H1 (cell line): ENCODE data around the gene EBF3. TPM values are rescaled to one million over a fixed set of nuclear protein-coding genes. Genes with fewer than 3 reads are reported as not detected.
A peak's percentile ranks its signal among the peaks of the same experiment; 100 is the strongest.

Experiments used
- CTCF ChIA-PET: fragments of 300-600 bp; sonication (Branson Sonifier 250); formaldehyde crosslinking; loops from one replicate; lab custom pipeline; 2021; ENCODE audit not compliant: partially characterized antibody; lab: Charles Lee
- POLR2A ChIA-PET: fragments of 300-600 bp; sonication (Branson Sonifier 250); formaldehyde crosslinking; loops from one replicate; lab custom pipeline; 2021; ENCODE audit warnings: inconsistent platforms; ENCODE audit not compliant: partially characterized antibody; lab: Charles Lee
- DNase-seq, 2 experiments: peaks; one replicate each; pipeline versions ENCODE4 v3.0.0 to v3.0.0-alpha.2; 2010 to 2022; ENCODE audit warnings: low spot score in 2 of 2, low read depth in 1 of 2, mixed read lengths in 1 of 2
- FAIRE-seq: peaks from 2 replicates; lab custom pipeline; 2011; peaks lifted over from hg19 to GRCh38; lab: Jason Lieb, UNC
- H2AFZ ChIP-seq: 2 replicates; pipeline ENCODE4 v1.8.1; 2012; ENCODE audit warnings: low read length, inconsistent platforms
- H2AK5ac ChIP-seq: 2 replicates; pipeline ENCODE4 v1.6.1; 2013; ENCODE audit warnings: low read depth, low read length
- H2BK120ac ChIP-seq: replicated peaks from 2 replicates; pipeline ENCODE3; 2013; ENCODE audit warnings: low read depth, low read length, inconsistent platforms
- H2BK12ac ChIP-seq: 2 replicates; pipeline ENCODE4 v1.6.1; 2013; ENCODE audit warnings: low read depth, low read length
- H2BK15ac ChIP-seq: 2 replicates; pipeline ENCODE4 v1.6.1; 2013; ENCODE audit warnings: low read length
- H2BK20ac ChIP-seq: 2 replicates; pipeline ENCODE4 v1.6.1; 2013; ENCODE audit warnings: low read length
- H2BK5ac ChIP-seq: 2 replicates; pipeline ENCODE4 v1.6.1; 2013; ENCODE audit warnings: low read depth, low read length
- H3K14ac ChIP-seq: 2 replicates; pipeline ENCODE4 v1.6.1; 2013; ENCODE audit warnings: inconsistent platforms; ENCODE audit not compliant: insufficient read length
- H3K18ac ChIP-seq: 2 replicates; pipeline ENCODE4 v1.6.1; 2013; ENCODE audit warnings: low read length; ENCODE audit errors: extremely low read depth
- H3K23ac ChIP-seq: 2 replicates; pipeline ENCODE4 v1.6.1; 2013; ENCODE audit warnings: inconsistent platforms; ENCODE audit not compliant: insufficient read length
- H3K23me2 ChIP-seq: 2 replicates; pipeline ENCODE4 v1.6.1; 2013; ENCODE audit warnings: low read depth, low read length
- H3K27ac ChIP-seq: 2 replicates; pipeline ENCODE4 v1.6.1; 2011; ENCODE audit warnings: low read depth, low read length, inconsistent platforms
- H3K27me3 ChIP-seq, 4 experiments: replicated peaks in 1 of 4; 1 replicate in 1 of 4; 2 replicates in 3 of 4; pipeline versions ENCODE4 v1.6.1 to v1.8.1; 2011 to 2013; ENCODE audit warnings: low read length in 3 of 4, mild to moderate bottlenecking in 3 of 4, inconsistent platforms in 2 of 4, mixed read lengths in 2 of 4, moderate library complexity in 1 of 4; ENCODE audit not compliant: control insufficient read depth in 3 of 4, insufficient read depth in 3 of 4; ENCODE audit errors: extremely low read depth in 1 of 4
- H3K36me3 ChIP-seq, 4 experiments: 2 replicates each; pipeline versions ENCODE4 v1.6.1 to v1.8.1; 2011 to 2013; ENCODE audit warnings: mild to moderate bottlenecking in 4 of 4, low read length in 3 of 4, moderate library complexity in 2 of 4, control low read depth in 1 of 4, inconsistent platforms in 1 of 4; ENCODE audit not compliant: insufficient read depth in 4 of 4, control insufficient read depth in 2 of 4
- H3K4ac ChIP-seq: replicated peaks from 2 replicates; pipeline ENCODE3; 2013; ENCODE audit warnings: low read length, low read depth, mixed read lengths, inconsistent platforms; ENCODE audit not compliant: insufficient read length
- H3K4me1 ChIP-seq, 4 experiments: replicated peaks in 1 of 4; 1 replicate in 1 of 4; 2 replicates in 3 of 4; pipeline versions ENCODE4 v1.6.1 to v1.8.1; 2011 to 2013; ENCODE audit warnings: low read length in 3 of 4, inconsistent platforms in 2 of 4, mixed read lengths in 1 of 4; ENCODE audit not compliant: insufficient read depth in 4 of 4, control insufficient read depth in 3 of 4
- H3K4me2 ChIP-seq, 2 experiments: 2 replicates each; pipeline versions ENCODE4 v1.6.1 to v1.8.1; 2011 to 2013; ENCODE audit warnings: low read depth in 2 of 2, low read length in 2 of 2, control low read depth in 1 of 2, inconsistent platforms in 1 of 2, mild to moderate bottlenecking in 1 of 2; ENCODE audit not compliant: insufficient read depth in 1 of 2
- H3K4me3 ChIP-seq, 4 experiments: fragments of 200-600, 300-600 bp in 1 of 4; sonication (generic), shearing (Covaris generic), sonication (Bioruptor Twin) in 1 of 4; 2 replicates each; pipeline versions ENCODE4 v1.5.1 to v1.8.1; 2011 to 2016; ENCODE audit warnings: low read length in 4 of 4, low read depth in 3 of 4, control low read depth in 2 of 4, inconsistent platforms in 2 of 4, mild to moderate bottlenecking in 2 of 4, mixed read lengths in 1 of 4, moderate library complexity in 1 of 4; ENCODE audit not compliant: insufficient read depth in 2 of 4; ENCODE audit errors: extremely low read depth in 1 of 4
- H3K56ac ChIP-seq: replicated peaks from 2 replicates; pipeline ENCODE3; 2013; ENCODE audit warnings: low read depth, mild to moderate bottlenecking, mixed read lengths, low read length, inconsistent platforms; ENCODE audit not compliant: insufficient read length
- H3K79me1 ChIP-seq: 2 replicates; pipeline ENCODE4 v1.6.1; 2013; ENCODE audit warnings: low read depth, low read length, control low read depth
- H3K79me2 ChIP-seq, 2 experiments: 2 replicates each; pipeline versions ENCODE4 v1.6.1 to v1.8.1; 2012 to 2013; ENCODE audit warnings: low read length in 2 of 2, mild to moderate bottlenecking in 2 of 2, inconsistent platforms in 1 of 2; ENCODE audit not compliant: insufficient read depth in 2 of 2, control insufficient read depth in 1 of 2
- H3K9ac ChIP-seq, 4 experiments: replicated peaks in 1 of 4; 1 replicate in 1 of 4; 2 replicates in 3 of 4; pipeline versions ENCODE4 v1.6.1 to v1.8.1; 2011 to 2013; ENCODE audit warnings: low read depth in 3 of 4, low read length in 3 of 4, control low read depth in 2 of 4, mild to moderate bottlenecking in 2 of 4, moderate library complexity in 2 of 4, inconsistent platforms in 1 of 4; ENCODE audit errors: extremely low read depth in 1 of 4
- H3K9me3 ChIP-seq, 2 experiments: 2 replicates each; pipeline versions ENCODE4 v1.6.1 to v1.8.1; 2012 to 2013; ENCODE audit warnings: mild to moderate bottlenecking in 2 of 2, moderate library complexity in 2 of 2, control low read depth in 1 of 2, inconsistent platforms in 1 of 2, low read depth in 1 of 2, low read length in 1 of 2, mixed read lengths in 1 of 2; ENCODE audit not compliant: insufficient read depth in 2 of 2
- H4K20me1 ChIP-seq, 2 experiments: replicated peaks in 1 of 2; 2 replicates each; pipeline versions ENCODE3 to v1.8.1; 2011 to 2013; ENCODE audit warnings: inconsistent platforms in 2 of 2, low read length in 2 of 2, mild to moderate bottlenecking in 1 of 2; ENCODE audit not compliant: insufficient read depth in 2 of 2, control insufficient read depth in 1 of 2
- H4K5ac ChIP-seq: 2 replicates; pipeline ENCODE4 v1.6.1; 2013; ENCODE audit warnings: low read length, low read depth, mixed read lengths, inconsistent platforms; ENCODE audit not compliant: insufficient read length
- H4K8ac ChIP-seq: 2 replicates; pipeline ENCODE4 v1.8.0; 2013; ENCODE audit warnings: mild to moderate bottlenecking, moderate library complexity, low read length, inconsistent platforms; ENCODE audit not compliant: insufficient read depth; ENCODE audit errors: extremely low read depth
- H4K91ac ChIP-seq: replicated peaks from 2 replicates; pipeline ENCODE3; 2013; ENCODE audit warnings: low read length, mixed read lengths, inconsistent platforms; ENCODE audit not compliant: insufficient read length
- HDAC6 ChIP-seq: IDR thresholded peaks from one replicate; pipeline ENCODE4 v1.7.1; 2012; ENCODE audit warnings: low read depth, mild to moderate bottlenecking, inconsistent platforms, low read length, moderate library complexity
- RNF2 ChIP-seq: fragments of 200-900, 300-1000 bp; sonication (generic); IDR thresholded peaks from 2 replicates; pipeline ENCODE4 v1.7.1; 2016; ENCODE audit warnings: borderline replicate concordance, low read depth, mild to moderate bottlenecking, antibody characterized with exemption, low read length; ENCODE audit not compliant: poor library complexity, severe bottlenecking; ENCODE audit errors: missing control alignments
- SUZ12 ChIP-seq: fragments of 200-600 bp; sonication (generic); IDR thresholded peaks from 2 replicates; pipeline ENCODE4 v1.6.1; 2012; ENCODE audit warnings: mild to moderate bottlenecking, inconsistent platforms, low read length, moderate library complexity, mixed read lengths
- WGBS, 2 experiments: shearing (Covaris generic) in 1 of 2; methylation state at CpG; one replicate each; pipeline versions ENCODE4 v1.1.6 to v1.1.7; 2013 to 2015; ENCODE audit warnings: low lambda C conversion rate in 2 of 2, mixed read lengths in 2 of 2, inconsistent platforms in 1 of 2, low coverage in 1 of 2, missing lambda C conversion rate in 1 of 2; ENCODE audit not compliant: insufficient replicate concordance in 2 of 2, insufficient coverage in 1 of 2, insufficient read length in 1 of 2; ENCODE audit errors: extremely low coverage in 1 of 2, missing lambda C conversion rate in 1 of 2; 5-methylcytosine and 5-hydroxymethylcytosine counted together
- polyA plus RNA-seq, 7 experiments: library from polyadenylated mRNA; depleted of rRNA in 3 of 7; stranded (reverse) in 5 of 7; unstranded in 2 of 7; fragments of >200 nt in 5 of 7; fragments of 200-250 nt in 2 of 7; gene quantifications; 1 replicate in 5 of 7; 2 replicates in 1 of 7; 4 replicates in 1 of 7; pipeline versions ENCODE4 v1.2.1 to v1.2.3, GENCODE V29; 2011 to 2013; ENCODE audit warnings: missing spikeins in 2 of 7, mixed read lengths in 2 of 7
- total RNA-seq: library from RNA; stranded (reverse); fragmentation: NEBNext Ultra II Directional; extraction: Animal tissue kit (Norgen Biotek cat#: 25700); gene quantifications from 2 replicates; pipeline ENCODE4 v1.2.1, GENCODE V29; 2021

The EBF3 gene
- total and polyA plus RNA-seq, 2 of the 8 experiments (the other 6 are each of a cell fraction or from before 2014, with no cell fraction given): 0.08 to 0.26 TPM

GRCh38 chr10:129966370-129966888 lies 2.4 kb upstream of the EBF3 start:
- Histone ChIP-seq H2BK20ac (no peak overlapping the region), H4K20me1 (peaks cover 20 to 28% of the 10 kb centered on the region in 2 experiments), H2BK5ac (no peak overlapping the region), H2AFZ (no peak overlapping the region), H2AK5ac (no peak overlapping the region), H3K4ac (peak overlapping the region; percentile 44), H3K36me3 (peaks cover 0 to 10% (median 0%) of the 10 kb centered on the region in 4 experiments; a peak in 1 of 8 replicates), H3K23me2 (peaks cover 30% of the 10 kb centered on the region; the same call in 1 of the 2 replicates), H3K23ac (no peak overlapping the region), H3K56ac (no peak overlapping the region), H3K27me3 (peaks cover 83 to 97% (median 91%) of the 10 kb centered on the region in 4 experiments), H3K9me3 (no peaks in the 10 kb centered on the region), H3K14ac (no peak overlapping the region), H3K18ac (no peak overlapping the region), H3K27ac (no peak overlapping the region), H4K91ac (no peak overlapping the region), H3K79me2 (no peaks in the 10 kb centered on the region), H3K4me1 (peaks cover 4 to 35% (median 24%) of the 10 kb centered on the region in 4 experiments), H2BK120ac (no peak overlapping the region), H3K4me2 (peak overlapping the region; percentile 62 to 75), H4K8ac (no peak overlapping the region), H2BK12ac (no peak overlapping the region), H2BK15ac (no peak overlapping the region; the same call in 1 of the 2 replicates), H3K9ac (no peak overlapping the region), H3K79me1 (no peaks in the 10 kb centered on the region), H3K4me3 (peak overlapping the region in 1 of 4 experiments; percentile 55; a peak in 2 of 8 replicates), H4K5ac (no peak overlapping the region)
- DNase-seq (no peak), FAIRE-seq (no peak)
- 8% methylated on average over 15 of the region's 16 CpGs; no CpG with 5 or more reads in 1 of the 2 experiments for WGBS, 2 experiments
- ChIA-PET POLR2A (interaction anchor here (0.9 to 1.1 kb wide), 2 partner anchors 11 to 144 kb away, joined by 3 read pairs; partner anchors contain the start of gene C10orf143), CTCF (interaction anchor here (0.6 kb wide), 1 partner anchor 100 kb away, joined by 3 read pairs; no protein-coding TSS in a partner anchor)
- TF ChIP-seq SUZ12 (no peak; the same call in 1 of the 2 replicates), RNF2 (peak; percentile 62), HDAC6 (no peak)
